Panc1 (cell line): ENCODE data around the gene C5.

Experiments
- POLR2AphosphoS5 ChIP-seq: IDR thresholded peaks from 2 replicates; pipeline ENCODE4 v1.6.1; 2012; ENCODE audit warnings: mild to moderate bottlenecking, low read depth, low read length, moderate library complexity
- TF ChIP-seq, protein P1 (sequence below): fragments of 450-650 bp; IDR thresholded peaks from 2 replicates; pipeline ENCODE4 v1.5.1; 2017; ENCODE audit warnings: mild to moderate bottlenecking

DNA sequence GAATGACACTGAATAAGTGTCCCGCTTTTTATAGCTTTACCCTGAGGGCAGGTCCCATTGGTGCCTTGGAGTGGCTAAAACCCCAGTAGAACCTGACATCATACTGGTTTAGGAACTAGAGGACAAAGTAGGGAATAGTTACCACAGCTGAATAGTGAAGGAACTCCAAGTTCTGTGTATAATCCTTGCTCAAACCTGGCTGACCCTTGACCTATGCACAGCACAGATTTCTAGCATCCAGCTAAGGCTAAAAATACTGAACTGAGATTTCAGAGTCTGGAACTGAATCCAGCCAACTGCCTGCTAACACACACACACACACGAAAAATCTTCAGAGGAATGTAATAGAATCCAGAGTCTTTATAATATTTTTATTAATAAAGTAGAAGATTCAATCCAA, 50.8 kb downstream of the C5 start:
- TF ChIP-seq, protein P1, sequence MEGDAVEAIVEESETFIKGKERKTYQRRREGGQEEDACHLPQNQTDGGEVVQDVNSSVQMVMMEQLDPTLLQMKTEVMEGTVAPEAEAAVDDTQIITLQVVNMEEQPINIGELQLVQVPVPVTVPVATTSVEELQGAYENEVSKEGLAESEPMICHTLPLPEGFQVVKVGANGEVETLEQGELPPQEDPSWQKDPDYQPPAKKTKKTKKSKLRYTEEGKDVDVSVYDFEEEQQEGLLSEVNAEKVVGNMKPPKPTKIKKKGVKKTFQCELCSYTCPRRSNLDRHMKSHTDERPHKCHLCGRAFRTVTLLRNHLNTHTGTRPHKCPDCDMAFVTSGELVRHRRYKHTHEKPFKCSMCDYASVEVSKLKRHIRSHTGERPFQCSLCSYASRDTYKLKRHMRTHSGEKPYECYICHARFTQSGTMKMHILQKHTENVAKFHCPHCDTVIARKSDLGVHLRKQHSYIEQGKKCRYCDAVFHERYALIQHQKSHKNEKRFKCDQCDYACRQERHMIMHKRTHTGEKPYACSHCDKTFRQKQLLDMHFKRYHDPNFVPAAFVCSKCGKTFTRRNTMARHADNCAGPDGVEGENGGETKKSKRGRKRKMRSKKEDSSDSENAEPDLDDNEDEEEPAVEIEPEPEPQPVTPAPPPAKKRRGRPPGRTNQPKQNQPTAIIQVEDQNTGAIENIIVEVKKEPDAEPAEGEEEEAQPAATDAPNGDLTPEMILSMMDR, result no peak
- no peak for TF ChIP-seq POLR2AphosphoS5
